Natural killer cell (primary cell): ENCODE results near the gene SCCPDH. TPM values are rescaled to one million over a fixed set of nuclear protein-coding genes. Genes with fewer than 3 reads are reported as not detected.

Source experiments
- ATAC-seq, 3 donors: fragments of 150-1000 bp in 2 of 3; fragments of 200-7000 bp in 1 of 3; cut with Tn5 transposase; 1 replicate in 1 of 3; 2 replicates in 2 of 3; pipeline ENCODE4 v1.10.0; 2021; ENCODE audit warnings: mild to moderate bottlenecking in 2 of 3, moderate library complexity in 2 of 3
- DNase-seq, 2 donors: peaks; one replicate each; pipeline versions ENCODE4 v3.0.0 to v3.0.0-alpha.2; 2013 to 2021; ENCODE audit warnings: mixed read lengths in 1 of 2
- H3K27ac ChIP-seq: one replicate; pipeline ENCODE4 v1.5.1; 2013; ENCODE audit warnings: mild to moderate bottlenecking, low read length
- H3K27me3 ChIP-seq: one replicate; pipeline ENCODE4 v1.6.1; 2013; ENCODE audit warnings: low read length; ENCODE audit not compliant: control insufficient read depth, insufficient read depth
- H3K36me3 ChIP-seq: one replicate; pipeline ENCODE4 v1.6.1; 2013; ENCODE audit warnings: low read length; ENCODE audit not compliant: control insufficient read depth, insufficient read depth
- H3K4me1 ChIP-seq: one replicate; pipeline ENCODE4 v1.6.1; 2013; ENCODE audit warnings: low read length; ENCODE audit not compliant: control insufficient read depth, insufficient read depth
- H3K4me3 ChIP-seq: one replicate; pipeline ENCODE4 v1.5.1; 2013; ENCODE audit warnings: low read length
- H3K9me3 ChIP-seq: one replicate; pipeline ENCODE4 v1.6.1; 2013; ENCODE audit warnings: low read length; ENCODE audit not compliant: control insufficient read depth, insufficient read depth
- H3K27ac Mint-ChIP-seq, 2 donors: one replicate each; pipeline ENCODE4 v1.8.0; 2022; ENCODE audit warnings: mild to moderate bottlenecking in 2 of 2, mixed read lengths in 2 of 2, moderate library complexity in 1 of 2
- H3K27me3 Mint-ChIP-seq, 2 donors: one replicate each; pipeline ENCODE4 v1.8.0; 2022; ENCODE audit warnings: low read depth in 2 of 2, mixed read lengths in 2 of 2
- H3K36me3 Mint-ChIP-seq: one replicate; pipeline ENCODE4 v1.8.0; 2022; ENCODE audit warnings: mixed read lengths
- H3K4me1 Mint-ChIP-seq, 2 donors: one replicate each; pipeline ENCODE4 v1.8.0; 2022; ENCODE audit warnings: mixed read lengths in 2 of 2
- H3K4me3 Mint-ChIP-seq: one replicate; pipeline ENCODE4 v1.8.0; 2022; ENCODE audit warnings: mild to moderate bottlenecking, moderate library complexity, mixed read lengths
- H3K9me3 Mint-ChIP-seq, 2 donors: one replicate each; pipeline ENCODE4 v1.8.0; 2022; ENCODE audit warnings: mixed read lengths in 2 of 2
- WGBS: methylation state at CpG from one replicate; pipeline ENCODE4 v1.1.7; 2013; ENCODE audit warnings: missing lambda C conversion rate; ENCODE audit not compliant: insufficient coverage; 5-methylcytosine and 5-hydroxymethylcytosine counted together
- intact Hi-C: fragments of 100-400 bp; cut with micrococcal nuclease; formaldehyde crosslinking; loops from one replicate; pipeline ENCODE4 v1.14.2; 2022
- total RNA-seq, 4 donors: library from RNA; stranded (reverse); fragments of 120-200 nt in 1 of 4; gene quantifications; one replicate each; pipeline versions ENCODE4 v1.2.3 to v1.2.4, GENCODE V29; 2013 to 2022
- TF ChIP-seq, protein P1 (sequence below): fragments of 200-600 bp; IDR thresholded peaks from one replicate; pipeline ENCODE4 v1.8.0; 2022; ENCODE audit warnings: antibody characterized with exemption

Gene SCCPDH
- total RNA-seq, 3 donors from 2014 or later (not counting 1 experiment from before 2014, with no cell fraction given): 5.3 to 24.8 (median 9.2) TPM

DNA sequence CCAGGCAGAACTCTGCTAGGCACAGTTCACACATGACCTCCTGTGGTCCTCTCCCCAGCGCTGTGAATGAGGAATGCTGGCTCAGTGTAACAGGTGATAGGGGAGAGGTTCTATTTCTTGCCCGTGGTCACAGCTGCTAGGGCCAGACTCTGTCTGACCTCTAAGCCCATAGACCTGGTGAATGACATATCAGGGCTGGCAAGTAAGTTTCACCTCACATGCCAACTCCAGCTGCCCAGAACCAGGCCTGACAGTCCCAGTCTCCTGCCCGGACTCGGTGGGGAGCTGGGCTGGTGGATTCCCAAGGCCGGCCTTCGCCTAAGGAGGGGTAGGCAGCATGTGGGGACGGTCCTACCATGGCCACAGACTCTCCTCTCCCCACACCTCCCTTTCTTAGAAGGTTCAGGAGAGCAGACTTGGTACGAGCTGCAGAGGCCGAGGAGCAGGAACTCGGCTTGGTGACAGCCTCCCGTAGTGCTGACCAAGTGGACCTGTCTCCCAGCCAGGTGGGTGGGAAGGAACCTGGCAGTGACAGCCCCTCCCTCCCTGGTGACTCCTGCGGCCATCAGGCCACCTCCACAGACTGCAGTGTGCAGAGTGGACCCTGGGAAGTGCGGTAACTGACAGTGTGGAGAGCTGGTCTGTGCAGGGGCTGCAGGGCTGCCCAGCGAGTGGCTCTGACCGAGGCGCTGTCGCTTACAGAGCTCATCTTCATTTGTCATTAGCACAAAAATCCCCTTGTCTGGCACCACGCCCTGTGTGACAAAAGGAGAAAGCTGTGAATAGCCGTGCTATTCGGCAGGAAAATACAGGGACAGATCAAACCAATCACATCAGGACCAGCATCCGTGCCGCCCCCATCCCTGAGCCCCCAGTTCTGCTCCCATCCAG lies 74.6 kb downstream of the SCCPDH start:
- H3K27me3 ChIP-seq: no peaks in the 10 kb centered on the region
- no peak overlapping the region for H3K4me3 Mint-ChIP-seq
- intact Hi-C loops: no loop called here
- no peak overlapping the region for H3K4me3 ChIP-seq
- peaks cover 0 to 3% of the 10 kb centered on the region in 2 donors for H3K27me3 Mint-ChIP-seq
- H3K4me1 Mint-ChIP-seq: no peaks in the 10 kb centered on the region
- 90% methylated on average over 21 of the region's 22 CpGs for WGBS
- TF ChIP-seq, protein P1, sequence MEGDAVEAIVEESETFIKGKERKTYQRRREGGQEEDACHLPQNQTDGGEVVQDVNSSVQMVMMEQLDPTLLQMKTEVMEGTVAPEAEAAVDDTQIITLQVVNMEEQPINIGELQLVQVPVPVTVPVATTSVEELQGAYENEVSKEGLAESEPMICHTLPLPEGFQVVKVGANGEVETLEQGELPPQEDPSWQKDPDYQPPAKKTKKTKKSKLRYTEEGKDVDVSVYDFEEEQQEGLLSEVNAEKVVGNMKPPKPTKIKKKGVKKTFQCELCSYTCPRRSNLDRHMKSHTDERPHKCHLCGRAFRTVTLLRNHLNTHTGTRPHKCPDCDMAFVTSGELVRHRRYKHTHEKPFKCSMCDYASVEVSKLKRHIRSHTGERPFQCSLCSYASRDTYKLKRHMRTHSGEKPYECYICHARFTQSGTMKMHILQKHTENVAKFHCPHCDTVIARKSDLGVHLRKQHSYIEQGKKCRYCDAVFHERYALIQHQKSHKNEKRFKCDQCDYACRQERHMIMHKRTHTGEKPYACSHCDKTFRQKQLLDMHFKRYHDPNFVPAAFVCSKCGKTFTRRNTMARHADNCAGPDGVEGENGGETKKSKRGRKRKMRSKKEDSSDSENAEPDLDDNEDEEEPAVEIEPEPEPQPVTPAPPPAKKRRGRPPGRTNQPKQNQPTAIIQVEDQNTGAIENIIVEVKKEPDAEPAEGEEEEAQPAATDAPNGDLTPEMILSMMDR: no peak
- H3K27ac Mint-ChIP-seq: no peak overlapping the region
- H3K36me3 Mint-ChIP-seq: no peaks in the 10 kb centered on the region
- no peaks in the 10 kb centered on the region for H3K9me3 ChIP-seq
- H3K27ac ChIP-seq: no peak overlapping the region
- no peaks in the 10 kb centered on the region for H3K9me3 Mint-ChIP-seq
- H3K4me1 ChIP-seq: no peaks in the 10 kb centered on the region
- H3K36me3 ChIP-seq: no peaks in the 10 kb centered on the region
- ATAC-seq: no peak
- no peak for DNase-seq

DNA sequence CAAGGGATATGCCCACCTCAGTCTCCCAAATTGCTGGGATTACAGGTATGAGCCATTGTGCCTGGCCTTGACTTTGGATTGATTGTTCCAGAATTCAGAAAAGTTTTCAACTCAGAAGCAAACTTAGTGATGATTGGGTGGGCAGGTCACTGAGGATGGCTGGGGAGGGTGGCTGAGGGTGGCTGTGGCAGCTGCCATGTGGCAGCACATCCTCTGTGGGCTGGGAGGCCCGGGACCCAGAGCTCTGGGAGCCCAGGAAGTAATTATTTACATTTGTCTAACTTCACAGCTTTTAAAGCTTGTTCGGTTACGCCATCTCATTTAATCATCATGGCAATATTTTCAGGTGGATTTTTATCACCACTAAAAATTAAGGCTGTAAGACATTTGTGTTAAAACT lies 76.1 kb downstream of the SCCPDH start:
- 74% methylated on average over 3 of the region's 3 CpGs for WGBS
- Mint-ChIP-seq H3K9me3 (no peaks in the 10 kb centered on the region), H3K4me3 (no peak overlapping the region), H3K36me3 (no peaks in the 10 kb centered on the region), H3K27ac (no peak overlapping the region), H3K4me1 (no peaks in the 10 kb centered on the region), H3K27me3 (peaks cover 0 to 3% of the 10 kb centered on the region in 2 donors)
- Histone ChIP-seq H3K9me3 (no peaks in the 10 kb centered on the region), H3K27ac (no peak overlapping the region), H3K4me1 (no peaks in the 10 kb centered on the region), H3K36me3 (no peaks in the 10 kb centered on the region), H3K27me3 (no peaks in the 10 kb centered on the region), H3K4me3 (no peak overlapping the region)
- DNase-seq (no peak), ATAC-seq (no peak)
- intact Hi-C loops: no loop called here
- TF ChIP-seq, protein P1: no peak

DNA sequence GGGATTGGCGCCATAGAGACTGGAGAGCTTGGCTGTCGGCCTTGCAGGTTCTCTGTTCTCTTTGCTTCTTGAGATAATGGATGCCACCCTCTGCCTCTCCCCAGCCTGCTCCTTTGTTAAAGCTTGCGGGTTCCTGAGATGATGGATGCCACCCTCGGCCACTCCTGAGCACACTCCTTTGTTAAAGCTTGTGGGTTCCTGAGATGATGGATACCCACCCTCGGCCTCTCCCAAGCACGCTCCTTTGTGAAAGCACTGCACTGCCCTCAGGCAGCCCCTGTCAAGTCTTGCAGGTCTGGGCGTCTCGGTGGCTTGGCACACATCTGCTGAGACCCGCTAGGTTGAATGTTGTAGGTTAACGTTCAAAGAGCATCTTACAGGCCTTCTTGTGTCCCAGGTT lies 76.5 kb downstream of the SCCPDH start:
- Histone ChIP-seq H3K27ac (no peak overlapping the region), H3K36me3 (no peaks in the 10 kb centered on the region), H3K27me3 (no peaks in the 10 kb centered on the region), H3K9me3 (no peaks in the 10 kb centered on the region), H3K4me3 (no peak overlapping the region), H3K4me1 (no peaks in the 10 kb centered on the region)
- Mint-ChIP-seq H3K4me3 (no peak overlapping the region), H3K27ac (no peak overlapping the region), H3K36me3 (no peaks in the 10 kb centered on the region), H3K27me3 (peaks cover 0 to 5% of the 10 kb centered on the region in 2 donors), H3K4me1 (no peaks in the 10 kb centered on the region), H3K9me3 (no peaks in the 10 kb centered on the region)
- DNase-seq (no peak), ATAC-seq (no peak)
- intact Hi-C loops: no loop called here
- TF ChIP-seq, protein P1: no peak
- WGBS: 93% methylated on average over 10 of the region's 10 CpGs
